Activated gamma-delta T cell treated with Interleukin-2 at 50 U/mL for 16 hours (primary cell): Measurements from ENCODE around the gene RPTOR.
A peak's percentile ranks its signal among the peaks of the same experiment; 100 is the strongest.
"Not testable (repeated sequence)": the region's sequence is repeated elsewhere in the genome, so short reads cannot be mapped to it uniquely, and the experiment has no call there.

Experiments used
- DNase-seq: peaks from one replicate; pipeline ENCODE4 v3.0.0-alpha.2; 2020

RPTOR gene

GRCh38 chr17:80544655-80545498 lies at the start of gene RPTOR:
Gene RPTOR (plus strand): TSS chr17:80544838. CDS start chr17:80545630, 792 bp downstream.
- DNase-seq: peak; percentile 87

- DNase-seq: no peak
Observed at GRCh38 chr17:80497726-80498241, 46.9 kb upstream of the RPTOR start.

GRCh38 chr17:80498242-80498919 lies 46.3 kb upstream of the RPTOR start:
- no peak for DNase-seq

GRCh38 chr17:80498920-80499410 lies 45.7 kb upstream of the RPTOR start:
- DNase-seq: no peak

- no peak for DNase-seq
Observed at GRCh38 chr17:80499560-80499959, 45.1 kb upstream of the RPTOR start.

- no peak for DNase-seq
Observed at GRCh38 chr17:80499961-80500665, 44.5 kb upstream of the RPTOR start.

- no peak for DNase-seq
Observed at GRCh38 chr17:80501741-80502577, 42.7 kb upstream of the RPTOR start.

- no peak for DNase-seq
Observed at GRCh38 chr17:80502578-80502877, 42.1 kb upstream of the RPTOR start.

GRCh38 chr17:80503031-80503430 lies 41.6 kb upstream of the RPTOR start:
- DNase-seq: no peak

GRCh38 chr17:80503921-80504320 lies 40.7 kb upstream of the RPTOR start:
- DNase-seq: no peak

- DNase-seq: no peak
Observed at GRCh38 chr17:80504686-80505413, 39.8 kb upstream of the RPTOR start.

- not testable (repeated sequence) for DNase-seq
Observed at GRCh38 chr17:80507177-80507576, 37.5 kb upstream of the RPTOR start.

GRCh38 chr17:80507965-80508364 lies 36.7 kb upstream of the RPTOR start:
- DNase-seq: no peak

GRCh38 chr17:80509311-80509710 lies 35.3 kb upstream of the RPTOR start:
- no peak for DNase-seq

GRCh38 chr17:80510132-80510531 lies 34.5 kb upstream of the RPTOR start:
- DNase-seq: no peak

GRCh38 chr17:80510772-80511171 lies 33.9 kb upstream of the RPTOR start:
- DNase-seq: no peak

- DNase-seq: no peak
Observed at GRCh38 chr17:80511222-80512180, 33.1 kb upstream of the RPTOR start.

GRCh38 chr17:80512233-80512632 lies 32.4 kb upstream of the RPTOR start:
- no peak for DNase-seq

GRCh38 chr17:80513201-80513600 lies 31.4 kb upstream of the RPTOR start:
- no peak for DNase-seq

- no peak for DNase-seq
Observed at GRCh38 chr17:80513892-80514291, 30.7 kb upstream of the RPTOR start.
